T47D (cell line): ENCODE results near the gene SLIT3.

Experiments
- DNase-seq, 2 experiments: peaks; one replicate each; pipeline versions ENCODE4 v3.0.0 to v3.0.0-alpha.2; 2011 to 2012; ENCODE audit warnings: low read depth in 1 of 2, low spot score in 1 of 2
- JUND ChIP-seq: IDR thresholded peaks from 2 replicates; pipeline ENCODE4 v1.6.1; 2012; ENCODE audit warnings: low read depth
- in situ Hi-C: cut with HindIII; loops from 2 replicates; pipeline ENCODE4 v1.10.0; 2016; ENCODE audit warnings: low sequenced_read_pairs, low pct_unique_long_range_greater_than_20kb

The SLIT3 gene

DNA sequence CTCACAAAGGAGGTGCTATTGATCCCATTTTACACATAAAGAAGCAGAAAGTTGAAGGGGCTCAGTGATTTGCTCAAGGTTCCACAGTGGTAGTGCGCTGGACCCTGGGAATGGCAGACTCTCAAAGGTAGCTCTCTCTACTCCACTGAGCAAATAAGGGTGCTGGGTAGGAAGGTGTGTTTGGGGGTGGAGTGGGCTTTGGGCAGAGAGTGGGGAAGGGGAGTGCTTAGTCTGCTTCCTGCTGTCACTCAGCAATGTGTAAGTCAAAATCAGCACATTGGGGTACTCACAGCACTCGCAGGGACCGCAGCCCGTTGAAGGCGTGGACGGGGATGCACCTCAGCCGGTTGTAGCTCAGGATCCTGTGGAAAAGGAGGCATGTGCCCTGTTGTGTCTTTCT is 579.0 kb downstream of the SLIT3 start:
- TF ChIP-seq JUND = no peak
- DNase-seq = no peak
- in situ Hi-C loops = no loop called here

DNA sequence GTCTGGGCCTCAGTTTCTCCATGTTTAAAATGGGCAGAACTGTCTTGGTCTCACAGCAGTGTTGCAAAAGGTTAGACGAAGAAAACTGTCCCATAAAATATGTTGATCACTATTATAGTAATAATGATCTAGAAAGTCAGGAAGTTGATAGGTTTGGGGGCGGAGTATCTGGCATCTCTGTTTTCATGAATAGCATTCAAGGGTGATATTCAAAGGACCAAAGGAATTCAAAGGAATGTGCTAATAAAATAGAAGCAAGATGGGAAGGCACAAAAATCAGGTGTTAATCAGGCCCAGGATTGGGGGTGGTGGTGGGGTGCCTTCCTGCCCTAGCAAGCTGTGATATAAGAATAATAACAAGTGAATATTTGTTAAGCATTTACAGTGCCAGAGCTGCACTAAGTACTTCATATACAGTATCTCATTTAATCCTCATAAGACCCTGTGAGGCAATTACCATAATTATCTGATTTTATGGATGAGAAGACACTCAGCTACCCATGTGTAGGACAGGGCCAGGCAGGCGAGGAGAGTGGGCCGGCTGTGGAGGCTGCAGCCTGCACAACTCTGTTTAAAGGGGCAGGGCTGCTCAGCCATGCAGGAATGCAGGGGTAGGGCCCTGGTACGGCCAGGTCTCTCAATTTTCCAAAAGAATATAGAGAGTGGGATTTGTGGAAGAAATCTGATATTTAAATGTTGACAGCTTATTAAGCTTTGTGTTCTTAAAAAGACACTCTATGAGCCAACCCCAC is 579.8 kb downstream of the SLIT3 start:
- in situ Hi-C loops = no loop called here
- DNase-seq = no peak
- no peak for TF ChIP-seq JUND

DNA sequence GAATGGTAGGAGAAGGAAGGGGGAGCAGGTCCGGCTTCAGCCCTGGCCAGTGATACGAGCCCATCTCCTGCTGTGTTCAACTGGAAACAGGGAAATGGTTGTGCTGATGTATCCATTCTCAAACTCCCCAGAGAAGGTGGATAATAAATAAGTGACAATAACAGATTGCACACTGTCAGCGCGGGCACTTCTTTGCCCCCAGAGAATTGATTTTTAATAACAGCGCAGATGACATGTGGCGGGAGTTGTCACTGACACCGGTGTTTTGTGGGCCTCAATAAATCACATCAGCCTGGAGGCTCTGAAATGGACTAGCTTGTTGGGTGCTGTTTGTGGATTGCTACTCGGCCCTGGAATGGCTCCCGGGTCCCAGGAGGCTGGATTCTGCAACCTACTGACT is 580.4 kb downstream of the SLIT3 start:
- no peak for DNase-seq
- no peak for TF ChIP-seq JUND
- in situ Hi-C loops = no loop called here

DNA sequence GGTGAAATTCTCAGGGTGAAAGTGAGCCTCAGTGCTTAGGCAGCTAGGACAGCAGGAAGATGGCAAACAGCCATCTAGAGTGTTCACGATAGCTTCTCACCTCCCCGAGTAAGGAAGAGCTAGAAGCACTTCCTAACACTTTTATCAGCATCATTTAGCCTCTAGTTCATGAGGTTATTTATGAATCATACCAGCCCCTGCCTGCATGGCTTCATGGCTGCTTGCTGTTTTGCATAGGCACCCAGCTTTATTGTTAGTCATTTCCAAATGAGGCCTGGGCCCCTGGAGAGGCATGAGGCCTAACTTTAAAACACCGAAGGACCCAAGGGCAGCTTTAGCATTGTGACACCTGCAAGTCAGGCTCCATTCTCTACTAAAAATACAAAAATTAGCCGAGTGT is 586.9 kb downstream of the SLIT3 start:
- in situ Hi-C loops = no loop called here
- no peak for TF ChIP-seq JUND
- no peak for DNase-seq

DNA sequence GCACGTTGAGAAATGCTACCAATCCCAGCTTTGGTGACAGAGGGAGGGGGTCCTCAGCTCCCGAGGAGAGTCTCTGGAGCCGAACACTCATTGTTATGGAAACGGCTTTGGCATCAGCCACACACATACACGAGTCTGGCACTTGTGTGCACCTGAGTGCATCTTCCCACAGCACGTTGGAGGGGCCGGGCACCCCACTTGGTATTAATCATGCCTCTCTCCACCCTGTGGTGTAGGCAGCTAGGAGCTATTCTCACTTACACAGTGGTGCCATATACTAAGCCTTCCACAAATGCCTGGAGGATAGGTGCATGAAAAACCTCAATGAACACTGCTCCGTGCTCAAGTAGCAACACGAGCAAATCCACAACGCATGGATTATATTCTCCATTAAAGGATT is 587.9 kb downstream of the SLIT3 start:
- DNase-seq = no peak
- in situ Hi-C loops = no loop called here
- no peak for TF ChIP-seq JUND

DNA sequence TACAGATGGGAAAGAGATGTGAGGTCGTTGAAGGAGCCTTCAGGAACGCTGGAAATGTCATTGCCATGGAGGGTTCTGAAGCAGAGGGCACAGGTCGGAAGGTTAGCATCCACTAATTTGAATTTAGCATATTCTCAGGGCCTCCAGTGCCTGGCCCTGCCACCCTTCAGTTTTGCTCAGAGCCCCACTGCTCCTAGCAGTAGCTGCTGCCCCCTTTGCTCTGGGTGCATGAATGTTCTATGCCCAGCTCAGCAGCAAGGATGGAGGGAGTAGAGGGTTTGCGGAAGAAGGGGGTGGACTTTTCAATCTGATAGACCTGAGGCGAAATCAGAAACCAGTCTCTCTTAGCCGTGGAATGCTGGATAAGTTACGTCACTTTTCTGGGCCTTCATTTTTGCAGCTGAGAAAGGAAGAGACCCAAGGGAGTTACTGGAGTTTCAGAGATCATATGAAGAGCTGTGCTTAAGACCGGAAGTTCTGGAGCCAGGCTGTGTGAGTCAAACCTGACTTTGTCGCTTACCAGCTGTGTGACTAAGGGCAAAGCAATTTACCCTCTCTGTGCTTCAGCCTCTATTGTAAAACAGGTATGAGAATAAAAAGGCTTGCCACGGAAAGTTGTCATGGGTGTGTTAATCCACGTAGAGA is 588.5 kb downstream of the SLIT3 start:
- in situ Hi-C loops = no loop called here
- no peak for TF ChIP-seq JUND
- DNase-seq = no peak

DNA sequence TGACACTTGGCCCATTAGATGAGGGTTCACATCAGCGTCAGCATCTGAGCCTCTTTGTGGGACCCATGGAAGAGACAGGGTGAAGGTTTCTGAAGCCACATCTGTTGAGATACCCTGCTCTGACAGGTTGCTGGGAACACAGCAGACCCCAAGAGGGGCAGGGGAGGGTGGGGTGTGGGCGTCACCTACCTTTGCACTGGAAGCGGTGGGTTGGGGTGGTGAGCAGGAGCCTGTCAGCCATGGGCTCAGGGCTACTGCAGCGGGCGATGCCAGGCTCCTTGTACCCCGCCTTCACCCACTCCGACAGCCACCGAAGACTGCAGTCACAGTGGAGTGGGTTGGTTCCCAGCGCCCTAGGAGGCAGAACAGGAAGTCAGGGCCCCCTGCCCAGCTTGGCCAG is 590.2 kb downstream of the SLIT3 start:
- no peak for DNase-seq
- no peak for TF ChIP-seq JUND
- in situ Hi-C loops = no loop called here

DNA sequence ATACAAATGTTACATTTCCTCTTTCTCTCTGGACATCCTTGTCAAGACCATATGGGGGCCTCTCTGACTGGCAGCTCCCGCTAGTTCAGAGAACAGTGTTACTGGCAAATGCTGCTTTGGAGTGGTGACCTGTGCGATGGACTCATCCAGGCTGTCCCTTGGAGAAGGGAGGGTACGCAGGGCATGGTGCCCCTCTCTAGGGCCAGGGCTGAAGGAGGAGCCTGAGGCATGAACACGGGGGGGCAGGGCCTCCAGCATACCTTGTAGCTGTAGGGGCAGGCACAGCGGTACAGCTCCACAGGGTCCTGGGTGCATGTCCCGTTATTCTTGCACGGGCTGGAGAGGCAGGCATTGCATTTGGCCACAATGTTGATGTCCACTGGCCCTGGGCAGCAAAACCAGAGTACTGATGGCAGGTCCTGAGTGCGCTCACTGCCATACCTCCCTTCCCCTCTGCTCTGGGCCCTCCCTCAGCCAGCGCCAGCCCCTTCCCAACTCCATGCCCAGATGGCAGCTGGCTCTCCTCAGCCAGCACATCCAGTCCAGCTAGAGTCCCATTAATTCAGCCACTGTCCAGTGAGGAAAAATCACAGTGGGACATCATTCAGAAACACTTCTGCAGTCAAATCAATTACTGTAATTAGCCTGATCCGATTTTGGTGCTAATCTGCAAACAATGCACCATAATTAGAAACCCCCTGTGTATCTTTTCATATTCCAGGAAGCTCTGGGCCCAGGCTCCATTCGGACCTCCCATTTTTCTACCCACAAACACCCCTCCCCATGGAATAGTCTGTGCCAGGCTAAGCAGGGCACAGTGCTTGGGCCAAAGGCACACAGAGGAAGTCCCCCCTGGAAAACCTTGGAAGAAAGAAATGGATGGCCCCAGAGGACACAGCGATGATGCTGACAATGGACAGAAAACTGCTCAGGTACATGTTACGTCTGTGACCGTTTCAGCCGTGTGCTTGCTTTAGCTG is 592.9 kb downstream of the SLIT3 start:
- TF ChIP-seq JUND = no peak
- in situ Hi-C loops = no loop called here
- DNase-seq = no peak

DNA sequence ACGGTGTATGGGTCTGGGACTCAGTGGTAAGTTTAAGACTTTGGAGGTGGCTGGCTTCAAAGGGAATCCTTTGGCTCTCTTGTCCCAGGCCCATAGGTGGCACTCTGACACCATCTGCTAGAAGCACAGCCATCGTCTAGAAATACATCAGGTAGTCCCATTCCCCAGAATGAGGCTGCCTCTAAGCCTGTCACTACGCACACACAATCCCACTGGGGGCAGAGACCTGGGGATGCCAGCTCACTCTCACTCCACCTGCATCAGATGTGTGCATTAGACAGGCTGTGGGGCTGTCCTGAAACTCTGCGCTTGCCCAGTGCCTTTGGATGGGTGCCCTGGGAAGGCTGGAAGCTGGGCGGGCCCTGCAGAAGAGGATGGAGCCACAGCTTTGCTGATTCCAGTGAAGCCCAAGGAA is 594.3 kb downstream of the SLIT3 start:
- in situ Hi-C loops = no loop called here
- TF ChIP-seq JUND = no peak
- peak; percentile 55 to 79 for DNase-seq

DNA sequence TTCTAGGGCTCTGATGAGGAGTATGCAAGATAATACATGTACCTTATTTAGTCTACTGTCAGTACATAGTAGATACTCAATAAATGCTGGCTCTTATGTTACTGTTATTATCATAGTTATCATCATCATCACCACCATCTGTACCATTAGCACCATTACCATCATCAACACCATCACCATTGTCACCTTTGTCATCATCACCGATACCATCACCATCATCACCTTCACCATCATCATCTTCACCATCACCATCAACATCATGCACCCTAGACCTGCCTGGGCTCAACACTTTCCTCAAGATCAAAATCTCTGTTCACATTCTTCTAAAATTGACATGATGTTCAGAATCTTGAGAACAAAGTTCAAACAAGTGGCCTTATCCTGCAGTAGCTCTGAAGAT is 595.6 kb downstream of the SLIT3 start:
- TF ChIP-seq JUND = no peak
- in situ Hi-C loops = no loop called here

DNA sequence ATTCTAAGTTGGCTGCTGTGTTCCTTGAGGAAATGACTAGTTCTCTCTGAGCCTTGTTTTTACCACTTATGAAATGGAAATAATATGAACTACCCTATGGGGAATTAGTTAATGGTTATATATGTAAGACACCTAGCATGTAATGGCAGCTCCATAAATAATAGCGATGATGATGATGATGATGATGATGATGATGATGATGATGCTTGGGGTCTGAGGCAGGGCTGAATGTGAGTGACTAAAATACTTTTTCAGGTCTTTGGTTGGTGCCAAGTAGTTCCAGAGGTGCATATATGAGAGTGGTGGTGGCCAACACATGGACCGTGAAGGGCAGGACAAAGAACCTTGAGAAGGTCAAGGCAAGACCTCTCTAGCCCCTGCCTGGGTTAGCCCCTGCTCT is 598.4 kb downstream of the SLIT3 start:
- no peak for TF ChIP-seq JUND
- DNase-seq = no peak
- in situ Hi-C loops = no loop called here

More for the DNA sequence above, 595.6 kb downstream of the SLIT3 start:
- no peak for DNase-seq

DNA sequence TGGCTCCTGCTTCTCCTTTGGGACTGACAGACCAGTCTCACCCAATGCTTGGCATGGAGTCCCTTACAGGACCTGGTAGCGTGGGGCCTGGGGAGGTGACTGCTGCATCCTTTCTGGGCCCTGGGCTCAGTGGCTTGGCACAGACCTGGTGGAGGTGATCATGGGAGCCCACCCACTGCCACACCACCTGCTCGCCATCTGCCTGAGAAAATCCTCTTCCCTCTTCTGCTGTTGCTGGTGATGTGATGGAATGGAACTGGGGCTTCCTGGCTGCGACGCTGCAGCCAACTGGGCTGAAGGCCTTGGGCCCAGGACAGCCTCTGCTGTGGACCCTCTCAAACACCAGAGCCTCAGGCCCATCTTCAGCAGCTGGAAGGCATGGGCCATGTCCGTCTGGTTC is 599.3 kb downstream of the SLIT3 start:
- in situ Hi-C loops = no loop called here
- TF ChIP-seq JUND = no peak

DNA sequence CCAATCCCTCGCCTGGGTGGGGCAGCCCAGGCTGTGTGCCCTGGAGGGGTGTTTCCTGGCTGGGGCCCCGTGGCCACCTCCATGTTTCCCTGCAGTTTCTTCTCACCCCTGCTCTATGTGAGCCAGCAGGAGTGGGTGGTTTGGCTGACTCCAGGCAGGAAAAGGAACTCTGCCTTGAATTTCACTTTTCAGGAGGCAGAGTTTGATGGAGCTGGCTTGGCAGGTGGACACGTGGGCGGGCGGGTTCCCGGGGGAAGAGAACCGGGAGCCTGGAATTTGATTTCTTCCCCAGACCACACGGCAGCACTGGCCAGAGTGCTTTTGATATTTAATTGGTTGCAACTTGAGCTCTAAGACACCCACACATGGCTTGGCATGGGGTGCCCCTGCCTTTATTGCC is 601.9 kb downstream of the SLIT3 start:
- DNase-seq = no peak

More for the DNA sequence above, 599.3 kb downstream of the SLIT3 start:
- DNase-seq = no peak

More for the DNA sequence above, 601.9 kb downstream of the SLIT3 start:
- in situ Hi-C loops = no loop called here
- TF ChIP-seq JUND = no peak
